Endometrial microvascular endothelial cells (primary cell): ENCODE results near the gene TTC24. TPM values are rescaled to one million over a fixed set of nuclear protein-coding genes. Genes with fewer than 3 reads are reported as not detected.
"Not testable (repeated sequence)": the region's sequence is repeated elsewhere in the genome, so short reads cannot be mapped to it uniquely, and the experiment has no call there.

Experiments
- in situ Hi-C: cut with HindIII; loops from 2 replicates; pipeline ENCODE4 v1.10.0; 2017; ENCODE audit warnings: low sequenced_read_pairs, low pct_unique_long_range_greater_than_20kb; ENCODE audit errors: inconsistent ontology term
- total RNA-seq: library from RNA; depleted of rRNA; stranded (reverse); fragments of >200 nt; gene quantifications from one replicate; pipeline ENCODE4 v1.2.3, GENCODE V29; 2015; ENCODE audit errors: inconsistent ontology term

The TTC24 gene
- total RNA-seq, 1 donor from 2014 or later = not detected

GRCh38 chr1:156582388-156583017 is 3.0 kb downstream of the TTC24 start:
- in situ Hi-C loops = no loop called here

DNA sequence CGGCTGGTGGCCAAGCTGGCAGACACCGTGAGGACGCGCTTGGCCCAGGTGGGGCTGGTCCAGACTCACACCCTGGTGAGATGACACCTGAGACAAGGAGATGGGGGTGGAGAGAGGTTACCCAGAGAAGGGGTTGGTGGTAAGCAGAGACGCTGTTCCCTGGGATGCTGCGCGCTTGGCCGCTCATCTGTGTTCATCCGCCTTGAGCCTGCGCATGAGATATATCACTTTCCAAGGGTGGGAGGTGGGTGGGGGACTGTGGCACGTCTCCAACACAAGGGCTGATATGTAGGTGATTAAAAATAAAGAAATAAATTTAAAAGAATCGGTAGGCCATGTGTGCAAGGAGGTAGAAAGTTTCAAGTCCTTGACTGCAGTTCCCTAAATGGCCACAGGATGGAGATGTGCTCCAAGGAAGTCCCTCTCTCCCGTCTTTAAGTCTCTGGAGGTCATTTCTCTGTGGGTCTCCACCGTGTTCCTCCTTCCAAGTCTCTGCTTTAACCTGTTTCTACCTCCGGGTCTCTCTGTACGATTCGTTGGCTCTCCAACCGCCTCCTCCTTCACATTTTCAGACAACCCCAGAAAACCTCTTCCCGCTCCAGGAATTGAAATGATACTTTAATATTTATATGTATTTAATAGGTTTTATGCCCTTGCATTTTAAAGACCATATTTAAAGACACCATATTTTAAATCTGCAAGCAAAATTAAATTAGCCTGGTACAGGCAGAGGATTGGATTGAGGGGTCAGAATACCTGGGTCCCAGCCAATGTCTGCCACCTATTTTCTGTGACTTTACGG is 4.5 kb downstream of the TTC24 start:
- in situ Hi-C loops = no loop called here

DNA sequence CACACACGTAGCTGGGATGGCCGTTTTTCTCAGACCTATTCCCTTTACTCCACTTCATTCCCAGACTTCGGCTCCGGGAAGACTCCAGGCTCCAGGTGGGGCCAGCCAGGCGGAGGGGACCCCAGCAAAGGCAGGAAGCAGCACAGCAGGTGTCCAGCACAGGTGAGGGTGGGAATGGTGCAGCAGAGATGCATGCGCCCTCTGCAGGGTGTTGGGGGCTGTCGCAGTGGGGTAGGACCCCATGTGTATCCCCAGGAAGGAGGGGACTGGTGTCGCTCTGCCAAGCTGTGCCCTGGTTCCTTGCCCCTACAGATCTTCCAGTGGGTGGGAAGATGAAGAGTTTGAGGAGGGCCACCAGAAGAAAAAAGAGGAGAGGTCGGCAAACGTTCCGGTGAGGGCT is 5.3 kb downstream of the TTC24 start:
- in situ Hi-C loops = no loop called here

DNA sequence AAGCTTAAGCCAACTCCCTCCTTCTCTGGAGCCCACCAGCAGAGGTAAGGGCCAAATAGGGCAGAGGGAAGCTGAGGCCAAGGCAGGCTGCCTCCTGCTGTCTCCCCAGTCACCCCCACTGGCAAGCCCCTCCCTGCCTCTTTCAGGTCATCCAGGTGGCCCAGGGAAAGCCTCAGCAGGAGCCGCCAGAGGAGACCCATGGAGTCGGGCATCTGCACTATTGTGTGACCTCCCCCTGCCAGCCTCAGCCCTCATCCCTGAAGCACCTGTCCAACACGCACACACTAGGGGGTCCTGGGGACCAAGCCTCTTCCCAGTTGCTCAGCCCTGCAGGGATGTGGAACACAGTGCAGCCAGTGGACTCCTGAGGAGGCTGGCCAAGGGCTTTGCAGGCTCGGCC is 6.8 kb downstream of the TTC24 start:
- in situ Hi-C loops = no loop called here

DNA sequence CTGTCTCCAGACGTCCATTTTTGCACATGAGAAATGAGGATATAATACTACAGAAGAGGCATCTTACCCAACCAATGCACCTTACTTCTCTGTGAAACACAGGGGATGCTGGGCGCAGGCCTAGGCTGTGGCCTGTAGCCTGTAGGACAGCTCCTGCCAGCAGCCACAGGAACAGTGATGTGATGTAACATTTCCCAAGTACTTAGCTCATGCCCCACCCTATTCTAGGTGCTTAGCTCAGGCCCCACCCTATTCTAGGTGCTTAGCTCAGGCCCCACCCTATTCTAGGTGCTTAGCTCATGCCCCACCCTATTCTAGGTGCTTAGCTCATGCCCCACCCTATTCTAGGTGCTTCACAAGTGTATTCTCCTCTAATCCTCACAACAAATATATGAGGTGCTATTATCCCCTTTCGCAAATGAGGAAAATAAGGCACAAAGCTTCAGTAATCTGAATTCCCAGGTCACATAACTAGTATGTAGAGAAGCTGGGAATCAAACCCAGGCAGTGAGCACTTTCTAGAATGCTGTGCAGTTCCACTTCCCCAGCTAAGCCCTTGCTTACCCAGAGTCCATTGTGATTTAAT is 7.5 kb downstream of the TTC24 start:
- in situ Hi-C loops = no loop called here

DNA sequence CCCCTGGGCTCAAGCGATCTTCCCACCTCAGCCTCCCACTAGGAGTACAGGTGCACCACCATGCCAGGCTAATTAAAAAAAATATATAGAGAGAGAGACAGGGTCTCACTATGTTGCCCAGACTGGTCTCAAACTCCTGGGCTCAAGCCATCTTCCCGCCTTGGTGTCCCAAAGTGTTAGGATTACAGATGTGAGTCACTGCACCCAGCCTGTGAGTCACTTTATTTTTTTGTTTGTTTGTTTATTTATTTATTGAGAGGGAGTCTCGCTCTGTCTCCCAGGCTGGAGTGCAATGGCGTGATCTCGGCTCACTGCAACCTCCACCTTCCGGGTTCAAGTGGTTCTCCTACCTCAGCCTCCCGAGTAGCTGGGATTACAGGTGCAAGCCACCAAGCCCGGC is 8.4 kb downstream of the TTC24 start:
- in situ Hi-C loops = not testable (repeated sequence)

DNA sequence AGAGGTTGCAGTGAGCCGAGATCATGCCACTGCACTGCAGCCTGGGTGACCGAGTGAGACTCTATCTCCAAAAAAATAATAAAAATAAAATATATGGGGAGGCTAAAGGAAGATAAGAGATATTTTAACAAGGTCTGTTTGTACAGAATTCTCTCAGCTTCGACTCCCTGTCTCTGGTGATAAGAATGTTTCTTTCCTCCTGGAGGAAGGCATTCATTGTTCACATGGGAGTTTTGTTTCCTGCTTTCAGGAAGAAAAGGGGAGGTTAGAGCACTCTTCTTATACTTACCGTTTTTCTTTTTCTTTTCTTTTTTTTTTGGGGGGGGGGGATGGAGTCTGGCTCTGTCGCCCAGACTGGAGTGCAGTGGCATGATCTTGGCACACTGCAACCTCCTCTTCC is 10.0 kb downstream of the TTC24 start:
- in situ Hi-C loops = no loop called here

- in situ Hi-C loops = no loop called here
These were observed 11.0 kb downstream of the TTC24 start for GRCh38 chr1:156590326-156591180.

DNA sequence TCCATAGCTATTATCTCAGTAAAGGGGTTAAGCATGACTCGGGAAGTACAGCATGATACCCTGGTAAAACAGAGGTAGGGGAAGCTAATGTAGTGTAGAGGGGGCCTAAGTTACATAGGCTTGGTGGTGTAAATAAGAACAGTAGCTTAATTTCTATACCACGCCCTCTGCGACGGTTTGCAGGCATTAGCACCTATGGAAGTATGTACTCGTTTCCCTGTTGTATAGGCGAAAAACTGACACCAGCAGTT is 11.6 kb downstream of the TTC24 start:
- in situ Hi-C loops = no loop called here

- in situ Hi-C loops = no loop called here
These were observed 12.1 kb downstream of the TTC24 start, which contains the start of gene NAXE for GRCh38 chr1:156591432-156592157. TSS of gene NAXE (plus strand) at chr1:156591776. CDS start at chr1:156591805, 29 bp downstream.

- in situ Hi-C loops = no loop called here
These were observed 12.8 kb downstream of the TTC24 start for GRCh38 chr1:156592158-156592909.

DNA sequence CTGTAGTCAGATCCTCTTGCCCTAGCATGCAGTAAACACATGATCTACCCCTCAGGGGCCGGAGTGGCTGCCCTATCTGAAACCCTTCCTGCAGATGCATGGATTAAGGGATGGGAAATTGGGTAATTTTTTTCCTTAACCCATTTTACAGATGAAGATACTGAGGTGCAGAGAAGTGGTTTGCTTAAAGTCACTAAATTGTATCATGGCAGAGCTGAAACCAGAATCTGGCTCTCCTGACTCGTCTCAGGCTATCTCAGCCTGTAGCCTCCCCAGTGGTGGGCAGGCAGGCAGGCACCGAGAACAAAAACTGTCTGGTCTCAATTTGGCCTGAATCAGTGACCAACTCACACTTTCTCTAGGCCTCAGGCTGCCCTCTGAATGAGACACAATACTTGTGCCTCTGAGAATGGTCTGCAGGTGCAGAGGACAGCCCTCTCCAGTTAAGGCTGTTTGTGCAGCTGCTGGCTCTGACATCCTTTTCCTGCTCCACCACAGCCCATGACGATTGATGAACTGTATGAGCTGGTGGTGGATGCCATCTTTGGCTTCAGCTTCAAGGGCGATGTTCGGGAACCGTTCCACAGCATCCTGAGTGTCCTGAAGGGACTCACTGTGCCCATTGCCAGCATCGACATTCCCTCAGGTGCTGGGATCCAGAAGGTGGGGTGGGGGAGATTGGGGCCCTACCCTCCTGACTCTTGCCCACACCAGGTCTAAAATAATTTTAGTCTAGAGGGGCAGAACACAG is 13.6 kb downstream of the TTC24 start:
- in situ Hi-C loops = no loop called here

- in situ Hi-C loops = no loop called here
These were observed 14.1 kb downstream of the TTC24 start for GRCh38 chr1:156593661-156593989.

DNA sequence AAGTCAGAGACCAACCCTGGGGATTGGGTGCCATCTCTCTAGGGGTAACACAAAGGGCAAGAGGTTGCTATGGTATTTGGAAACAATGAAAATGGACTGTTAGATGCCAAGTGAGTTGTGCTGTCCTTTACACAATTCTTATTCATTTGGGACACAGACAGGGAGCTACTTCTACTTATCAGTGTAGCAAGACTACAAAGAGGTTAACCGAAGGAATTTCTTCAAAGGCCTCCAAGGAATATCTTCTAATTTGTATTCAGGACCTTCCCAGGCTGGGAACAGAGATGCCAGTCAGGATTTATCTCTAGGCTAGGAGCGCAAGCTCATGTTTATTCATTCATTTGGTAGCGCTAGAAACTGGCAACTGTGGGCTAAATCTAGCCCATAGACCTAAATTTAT is 14.7 kb downstream of the TTC24 start:
- in situ Hi-C loops = no loop called here

DNA sequence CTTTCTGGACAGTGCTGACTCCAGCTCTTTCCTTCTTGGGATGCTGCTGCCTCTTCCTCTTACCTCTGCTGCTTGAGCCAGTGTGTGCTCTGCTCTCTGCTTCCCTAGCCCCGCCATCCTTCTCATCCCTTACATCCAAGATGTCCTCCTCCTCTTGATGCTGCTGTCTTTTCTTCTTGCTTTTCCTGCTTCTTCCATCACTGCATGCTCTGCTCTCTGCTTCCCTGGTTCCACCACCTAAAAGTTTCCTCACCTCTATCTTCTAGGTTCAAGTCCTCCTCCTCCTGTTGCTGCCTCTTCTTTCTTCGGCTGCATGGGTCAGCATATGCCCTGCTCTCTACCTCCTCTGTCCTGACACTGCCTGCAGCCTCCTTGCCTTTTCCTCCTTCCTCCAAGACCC is 15.5 kb downstream of the TTC24 start:
- in situ Hi-C loops = no loop called here

DNA sequence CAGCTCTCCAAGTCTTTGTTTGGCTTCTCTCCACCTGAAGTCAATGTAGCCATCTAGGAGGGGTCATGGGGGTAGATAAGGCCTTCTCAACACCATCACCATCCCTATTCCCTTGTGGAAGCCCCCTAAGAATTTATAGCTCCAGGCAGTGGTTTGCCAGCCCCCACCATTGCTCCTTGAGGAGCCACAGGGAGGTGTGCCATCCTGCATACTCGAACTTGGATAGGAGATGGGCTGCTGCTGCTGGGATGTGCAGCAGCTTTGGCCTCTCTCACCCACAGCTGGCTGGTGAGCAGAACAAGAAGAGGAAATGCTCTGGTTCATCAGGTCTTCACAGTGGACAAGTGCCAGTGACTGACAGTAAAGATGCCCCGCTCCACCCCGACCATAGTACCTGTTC is 16.9 kb downstream of the TTC24 start:
- in situ Hi-C loops = no loop called here

DNA sequence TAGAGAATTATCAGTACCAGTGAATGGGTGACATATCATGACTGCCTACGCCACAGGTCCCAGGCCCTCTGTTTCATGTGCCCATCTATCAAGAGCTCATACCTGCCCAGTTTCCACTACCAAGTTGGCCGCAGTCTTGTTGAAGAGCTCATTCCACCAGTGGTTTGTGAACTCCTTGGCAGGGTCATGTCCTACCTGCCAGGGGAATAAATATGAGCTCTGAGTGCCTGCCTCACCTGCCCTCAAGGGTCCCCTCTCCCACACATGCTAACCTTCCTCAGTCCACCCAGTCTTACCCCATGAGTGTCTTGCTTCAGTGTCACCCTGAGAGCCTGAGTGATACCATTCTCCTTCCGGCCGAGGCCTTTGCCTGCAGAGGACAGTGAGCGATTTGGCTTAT is 18.6 kb downstream of the TTC24 start:
- in situ Hi-C loops = no loop called here
